ENCODE data around the gene ADSL. TPM values are rescaled to one million over a fixed set of nuclear protein-coding genes. Genes with fewer than 3 reads are reported as not detected.
A peak's percentile ranks its signal among the peaks of the same experiment; 100 is the strongest.

Gene ADSL
- total RNA-seq, 2 donors from 2014 or later, result 87.1 to 103 TPM

GRCh38 chr22:40391417-40391816 is 45.1 kb downstream of the ADSL start:
- H3K36me3 Mint-ChIP-seq, result no peaks in the 10 kb centered on the region
- ATAC-seq (no peak), DNase-seq (ENCODE audit: low spot score) (no peak)
- H3K9me3 Mint-ChIP-seq, result no peaks in the 10 kb centered on the region
- H3K27me3 Mint-ChIP-seq, result no peaks in the 10 kb centered on the region
- H3K4me3 Mint-ChIP-seq, result no peak overlapping the region
- H3K4me1 Mint-ChIP-seq (ENCODE audit: low read depth in 2 of 2), result peaks cover 18 to 22% of the 10 kb centered on the region in 2 donors
- H3K27ac Mint-ChIP-seq, result no peak overlapping the region

GRCh38 chr22:40392618-40393017 is 46.3 kb downstream of the ADSL start:
- DNase-seq (ENCODE audit: low spot score) (no peak), ATAC-seq (no peak)
- peaks cover 21 to 26% of the 10 kb centered on the region in 2 donors for H3K4me1 Mint-ChIP-seq (ENCODE audit: low read depth in 2 of 2)
- no peaks in the 10 kb centered on the region for H3K27me3 Mint-ChIP-seq
- no peaks in the 10 kb centered on the region for H3K36me3 Mint-ChIP-seq
- no peaks in the 10 kb centered on the region for H3K9me3 Mint-ChIP-seq
- no peak overlapping the region for H3K27ac Mint-ChIP-seq
- H3K4me3 Mint-ChIP-seq, result no peak overlapping the region

GRCh38 chr22:40394607-40395006 is 48.3 kb downstream of the ADSL start:
- no peaks in the 10 kb centered on the region for H3K36me3 Mint-ChIP-seq
- H3K4me1 Mint-ChIP-seq (ENCODE audit: low read depth in 2 of 2), result peaks cover 18 to 19% of the 10 kb centered on the region in 2 donors
- no peak overlapping the region for H3K27ac Mint-ChIP-seq
- H3K4me3 Mint-ChIP-seq, result no peak overlapping the region
- ATAC-seq (no peak), DNase-seq (ENCODE audit: low spot score) (no peak)
- no peaks in the 10 kb centered on the region for H3K9me3 Mint-ChIP-seq
- H3K27me3 Mint-ChIP-seq, result no peaks in the 10 kb centered on the region

GRCh38 chr22:40395607-40396006 is 49.3 kb downstream of the ADSL start:
- Mint-ChIP-seq H3K9me3 (no peaks in the 10 kb centered on the region), H3K4me1 (ENCODE audit: low read depth in 2 of 2) (peaks cover 24 to 26% of the 10 kb centered on the region in 2 donors), H3K36me3 (no peaks in the 10 kb centered on the region), H3K27ac (peak overlapping the region in 1 of 2 donors; percentile 7), H3K27me3 (no peaks in the 10 kb centered on the region), H3K4me3 (no peak overlapping the region)
- ATAC-seq (no peak), DNase-seq (ENCODE audit: low spot score) (no peak)

- peaks cover 4% of the 10 kb centered on the region for H3K36me3 Mint-ChIP-seq
- H3K27me3 Mint-ChIP-seq, result no peaks in the 10 kb centered on the region
- H3K9me3 Mint-ChIP-seq, result no peaks in the 10 kb centered on the region
- H3K4me1 Mint-ChIP-seq (ENCODE audit: low read depth in 2 of 2), result peaks cover 32 to 33% of the 10 kb centered on the region in 2 donors
- H3K4me3 Mint-ChIP-seq, result no peak overlapping the region
- H3K27ac Mint-ChIP-seq, result no peak overlapping the region
- DNase-seq (ENCODE audit: low spot score), result no peak
- ATAC-seq, result no peak
These were observed 50.6 kb downstream of the ADSL start for GRCh38 chr22:40396882-40397281.

- no peaks in the 10 kb centered on the region for H3K9me3 Mint-ChIP-seq
- H3K4me3 Mint-ChIP-seq, result no peak overlapping the region
- peak overlapping the region; percentile 6 to 53 for H3K27ac Mint-ChIP-seq
- DNase-seq (ENCODE audit: low spot score) (no peak), ATAC-seq (no peak)
- H3K27me3 Mint-ChIP-seq, result no peaks in the 10 kb centered on the region
- H3K36me3 Mint-ChIP-seq, result peaks cover 7% of the 10 kb centered on the region
- peaks cover 35 to 38% of the 10 kb centered on the region in 2 donors for H3K4me1 Mint-ChIP-seq (ENCODE audit: low read depth in 2 of 2)
These were observed 51.1 kb downstream of the ADSL start for GRCh38 chr22:40397396-40397795.

GRCh38 chr22:40399621-40400020 is 53.3 kb downstream of the ADSL start:
- no peak for DNase-seq (ENCODE audit: low spot score)
- Mint-ChIP-seq H3K4me3 (peak overlapping the region; percentile 85), H3K9me3 (no peaks in the 10 kb centered on the region), H3K27me3 (peaks cover 0 to 3% of the 10 kb centered on the region in 2 donors), H3K4me1 (ENCODE audit: low read depth in 2 of 2) (peaks cover 53 to 55% of the 10 kb centered on the region in 2 donors), H3K27ac (peak overlapping the region; percentile 63 to 83), H3K36me3 (peaks cover 15% of the 10 kb centered on the region)
- no peak for ATAC-seq

- peaks cover 0 to 3% of the 10 kb centered on the region in 2 donors for H3K27me3 Mint-ChIP-seq
- ATAC-seq, result peak in 1 of 2 donors; percentile 41
- peak overlapping the region; percentile 63 to 83 for H3K27ac Mint-ChIP-seq
- peaks cover 53 to 55% of the 10 kb centered on the region in 2 donors for H3K4me1 Mint-ChIP-seq (ENCODE audit: low read depth in 2 of 2)
- H3K9me3 Mint-ChIP-seq, result no peaks in the 10 kb centered on the region
- peak overlapping the region; percentile 85 for H3K4me3 Mint-ChIP-seq
- DNase-seq (ENCODE audit: low spot score), result no peak
- peaks cover 15% of the 10 kb centered on the region for H3K36me3 Mint-ChIP-seq
These were observed 53.9 kb downstream of the ADSL start for GRCh38 chr22:40400159-40400558.

- Mint-ChIP-seq H3K4me3 (peak overlapping the region; percentile 85), H3K27me3 (peaks cover 0 to 3% of the 10 kb centered on the region in 2 donors), H3K36me3 (peaks cover 15% of the 10 kb centered on the region), H3K9me3 (no peaks in the 10 kb centered on the region), H3K27ac (peak overlapping the region; percentile 75 to 87), H3K4me1 (ENCODE audit: low read depth in 2 of 2) (peaks cover 46 to 50% of the 10 kb centered on the region in 2 donors)
- ATAC-seq (peak; percentile 84 to 90), DNase-seq (ENCODE audit: low spot score) (no peak)
These were observed 55.2 kb downstream of the ADSL start for GRCh38 chr22:40401532-40401931.

- no peak for DNase-seq (ENCODE audit: low spot score)
These were observed 55.7 kb downstream of the ADSL start for GRCh38 chr22:40401981-40402406.

GRCh38 chr22:40403141-40403540 is 56.8 kb downstream of the ADSL start:
- peaks cover 0 to 3% of the 10 kb centered on the region in 2 donors for H3K27me3 Mint-ChIP-seq
- peaks cover 15% of the 10 kb centered on the region for H3K36me3 Mint-ChIP-seq
- peak overlapping the region; percentile 36 to 48 for H3K27ac Mint-ChIP-seq
- no peaks in the 10 kb centered on the region for H3K9me3 Mint-ChIP-seq
- ATAC-seq, result no peak
- DNase-seq (ENCODE audit: low spot score), result no peak
- H3K4me3 Mint-ChIP-seq, result peak overlapping the region; percentile 49
- peaks cover 44% of the 10 kb centered on the region in 2 donors for H3K4me1 Mint-ChIP-seq (ENCODE audit: low read depth in 2 of 2)

More at GRCh38 chr22:40401981-40402406, 55.7 kb downstream of the ADSL start:
- Mint-ChIP-seq H3K4me1 (ENCODE audit: low read depth in 2 of 2) (peaks cover 46 to 50% of the 10 kb centered on the region in 2 donors), H3K36me3 (peaks cover 15% of the 10 kb centered on the region), H3K9me3 (no peaks in the 10 kb centered on the region), H3K27ac (peak overlapping the region; percentile 75 to 87), H3K27me3 (peaks cover 0 to 3% of the 10 kb centered on the region in 2 donors), H3K4me3 (peak overlapping the region; percentile 85)
- peak; percentile 18 to 46 for ATAC-seq

GRCh38 chr22:40403651-40404050 is 57.4 kb downstream of the ADSL start:
- peaks cover 0 to 3% of the 10 kb centered on the region in 2 donors for H3K27me3 Mint-ChIP-seq
- H3K27ac Mint-ChIP-seq, result peak overlapping the region; percentile 36 to 48
- no peak overlapping the region for H3K4me3 Mint-ChIP-seq
- H3K9me3 Mint-ChIP-seq, result no peaks in the 10 kb centered on the region
- DNase-seq (ENCODE audit: low spot score) (no peak), ATAC-seq (no peak)
- peaks cover 15% of the 10 kb centered on the region for H3K36me3 Mint-ChIP-seq
- peaks cover 44% of the 10 kb centered on the region in 2 donors for H3K4me1 Mint-ChIP-seq (ENCODE audit: low read depth in 2 of 2)

- H3K27me3 Mint-ChIP-seq, result peaks cover 0 to 3% of the 10 kb centered on the region in 2 donors
- peaks cover 15% of the 10 kb centered on the region for H3K36me3 Mint-ChIP-seq
- no peaks in the 10 kb centered on the region for H3K9me3 Mint-ChIP-seq
- DNase-seq (ENCODE audit: low spot score), result no peak
- H3K4me1 Mint-ChIP-seq (ENCODE audit: low read depth in 2 of 2), result peaks cover 42 to 44% of the 10 kb centered on the region in 2 donors
- H3K27ac Mint-ChIP-seq, result peak overlapping the region in 1 of 2 donors; percentile 48
- ATAC-seq, result no peak
- H3K4me3 Mint-ChIP-seq, result no peak overlapping the region
These were observed 58.2 kb downstream of the ADSL start for GRCh38 chr22:40404251-40405177.

Data from natural killer cell treated with Interleukin-12 subunit alpha and Interleukin-12 subunit beta and Interleukin-15 and Interleukin-18, amount 100 ng/mL, for 72 hours (primary cell).